ENCODE data around the gene ANKDD1A.

Gene ANKDD1A

DNA sequence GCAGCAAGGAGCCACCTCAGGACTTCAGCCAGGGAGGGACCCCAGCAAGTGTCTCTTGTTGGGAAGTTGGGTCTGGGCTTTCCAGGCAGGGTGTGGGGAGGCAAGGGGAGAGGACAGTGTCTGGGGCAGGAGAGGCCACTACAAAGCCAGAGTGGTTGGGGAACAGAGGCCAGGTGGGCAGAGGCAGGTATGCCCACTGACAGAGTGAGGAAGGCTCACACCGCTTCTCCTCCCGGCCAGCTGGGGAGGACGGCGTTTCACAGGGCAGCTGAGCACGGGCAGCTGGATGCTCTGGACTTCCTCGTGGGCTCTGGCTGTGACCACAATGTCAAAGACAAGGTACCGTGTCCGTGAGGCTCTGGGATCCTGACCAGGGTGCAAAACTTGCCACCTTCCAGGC, 15.0 kb downstream of the ANKDD1A start:
- no peak for DNase-seq

DNA sequence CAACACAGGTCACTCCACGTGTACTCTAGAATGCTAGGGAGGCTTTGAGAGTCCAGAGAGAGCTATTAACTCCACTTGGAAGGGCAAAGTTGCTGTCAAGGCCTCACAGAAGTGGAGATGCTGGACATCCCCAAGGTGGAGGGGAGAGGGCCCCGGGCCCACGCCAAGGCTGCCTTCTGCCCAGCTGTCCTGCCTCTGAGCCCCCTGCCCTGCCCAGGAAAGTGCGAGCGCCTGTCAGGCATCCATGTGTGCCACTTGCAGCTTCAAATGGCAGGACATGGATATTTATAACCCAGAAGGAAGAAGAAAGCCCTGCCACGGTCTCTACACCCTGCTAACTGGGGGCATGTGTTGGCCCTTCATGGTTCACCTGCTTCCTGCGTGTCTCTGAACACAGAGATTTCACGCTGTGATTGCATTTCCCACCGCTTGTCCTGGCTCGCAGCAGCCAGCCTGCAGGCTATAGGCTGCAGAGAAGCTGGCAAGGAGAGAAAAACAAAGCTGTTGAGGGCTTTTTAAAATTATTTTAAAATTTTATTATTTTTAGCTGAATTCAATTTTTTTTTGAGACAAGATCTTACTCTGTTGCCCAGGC, 17.0 kb downstream of the ANKDD1A start:
- no peak for DNase-seq

DNA sequence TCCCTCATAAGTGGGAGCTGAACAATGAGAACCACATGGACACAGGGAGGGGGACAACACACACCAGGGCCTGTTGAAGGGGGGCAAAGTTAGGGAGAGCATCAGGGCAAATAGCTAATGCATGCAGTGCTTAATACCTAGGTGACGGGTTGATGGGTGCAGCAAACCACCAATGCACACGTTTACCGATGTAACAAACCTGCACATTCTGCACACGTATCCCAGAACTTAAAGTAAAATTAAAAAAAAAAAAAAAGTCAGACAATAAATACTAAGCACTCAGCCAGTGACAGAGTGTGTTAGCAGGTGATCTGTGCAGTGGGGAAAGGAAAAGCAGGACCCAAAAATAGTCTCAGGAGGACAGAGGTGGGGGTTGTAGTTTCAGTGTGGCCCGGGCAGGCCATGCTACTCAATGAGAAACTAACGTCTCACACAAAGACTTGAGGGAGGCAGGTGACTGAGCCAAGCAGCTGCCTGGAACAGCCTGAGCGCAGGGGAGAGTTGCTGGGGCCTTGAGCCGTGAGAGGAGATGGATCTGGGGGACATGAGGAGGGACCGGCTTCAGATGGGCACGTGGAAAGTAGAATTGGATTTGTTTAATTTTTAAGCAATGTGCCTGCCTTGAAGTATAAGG, 18.4 kb downstream of the ANKDD1A start:
- DNase-seq: no peak

DNA sequence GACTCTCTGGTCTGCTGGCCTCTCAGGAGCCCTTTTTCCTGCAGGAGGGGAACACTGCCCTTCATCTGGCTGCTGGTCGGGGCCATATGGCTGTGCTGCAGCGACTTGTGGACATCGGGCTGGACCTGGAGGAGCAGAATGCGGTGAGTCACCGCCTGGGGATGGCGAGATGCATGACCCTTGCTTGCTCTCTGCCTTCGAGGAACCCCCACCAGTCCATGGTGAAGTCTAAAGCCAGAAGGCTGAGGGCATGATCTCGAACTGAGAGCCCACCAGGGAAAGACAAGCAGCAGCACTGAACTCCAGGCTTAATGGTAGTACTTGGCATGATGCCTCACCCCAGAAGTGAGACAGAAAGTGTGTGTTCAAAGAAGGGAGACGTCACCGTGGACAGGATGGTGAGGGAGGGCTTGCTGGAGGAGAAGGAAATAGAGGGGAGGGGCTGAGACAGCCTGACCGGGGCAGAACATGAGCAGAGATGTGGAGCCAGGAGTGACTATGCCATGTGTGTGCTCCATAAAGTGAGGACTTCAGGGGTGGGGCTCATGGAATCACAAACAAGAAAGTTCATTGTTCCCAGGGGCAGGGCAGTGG, 19.2 kb downstream of the ANKDD1A start:
- no peak for DNase-seq

DNA sequence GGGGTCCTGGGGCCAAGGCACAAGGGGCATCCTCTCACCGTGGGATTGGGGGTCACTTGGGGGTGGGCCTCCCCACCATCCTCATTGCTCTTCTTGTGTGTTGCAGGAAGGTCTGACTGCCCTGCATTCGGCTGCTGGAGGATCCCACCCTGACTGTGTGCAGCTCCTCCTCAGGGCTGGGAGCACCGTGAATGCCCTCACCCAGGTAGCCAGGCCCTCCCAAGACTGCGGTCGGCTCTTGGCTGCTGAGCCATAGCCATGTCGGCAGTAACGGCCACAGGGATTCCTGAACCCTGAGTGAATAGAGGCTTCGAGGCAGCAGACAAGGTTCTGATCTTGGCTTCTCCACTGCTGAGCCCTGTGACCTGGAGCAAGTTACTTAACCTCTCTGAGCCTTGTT, 19.7 kb downstream of the ANKDD1A start:
- DNase-seq: no peak

DNA sequence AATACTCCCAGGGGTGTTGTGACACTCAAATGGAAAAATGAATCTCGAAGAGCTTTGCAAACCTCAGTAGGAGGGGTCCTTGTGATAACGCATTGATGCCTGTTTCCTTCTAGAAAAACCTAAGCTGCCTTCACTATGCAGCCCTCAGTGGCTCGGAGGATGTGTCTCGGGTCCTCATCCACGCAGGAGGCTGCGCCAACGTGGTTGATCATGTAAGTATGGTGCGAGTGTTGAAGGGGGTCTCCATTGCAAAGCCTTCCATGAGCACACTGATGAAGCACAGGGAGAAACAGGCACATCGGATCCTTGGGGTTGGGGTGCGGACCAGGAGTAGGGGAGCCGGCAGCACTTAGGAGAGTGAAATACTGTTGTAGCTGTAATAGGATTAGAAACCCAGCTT, 22.3 kb downstream of the ANKDD1A start:
- no peak for DNase-seq

DNA sequence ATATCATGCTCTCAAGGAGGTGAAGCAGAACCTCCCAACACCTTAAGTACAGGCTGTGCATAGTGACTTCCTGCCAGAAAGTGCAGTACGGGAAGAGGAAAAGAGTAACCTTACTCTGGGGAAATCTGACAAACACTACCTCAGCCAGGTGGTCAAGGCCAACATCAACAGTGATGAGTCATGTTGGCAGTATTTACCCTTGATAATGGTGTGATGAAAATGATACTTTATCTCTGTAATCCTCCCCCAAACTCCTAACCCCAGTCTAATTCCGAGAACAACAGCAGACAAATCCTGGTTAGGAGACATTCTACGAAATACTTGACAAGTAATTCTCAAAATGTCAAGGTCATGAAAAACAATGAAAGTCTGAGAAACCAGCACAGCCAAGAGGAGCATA, 26.5 kb downstream of the ANKDD1A start:
- no peak for DNase-seq

DNA sequence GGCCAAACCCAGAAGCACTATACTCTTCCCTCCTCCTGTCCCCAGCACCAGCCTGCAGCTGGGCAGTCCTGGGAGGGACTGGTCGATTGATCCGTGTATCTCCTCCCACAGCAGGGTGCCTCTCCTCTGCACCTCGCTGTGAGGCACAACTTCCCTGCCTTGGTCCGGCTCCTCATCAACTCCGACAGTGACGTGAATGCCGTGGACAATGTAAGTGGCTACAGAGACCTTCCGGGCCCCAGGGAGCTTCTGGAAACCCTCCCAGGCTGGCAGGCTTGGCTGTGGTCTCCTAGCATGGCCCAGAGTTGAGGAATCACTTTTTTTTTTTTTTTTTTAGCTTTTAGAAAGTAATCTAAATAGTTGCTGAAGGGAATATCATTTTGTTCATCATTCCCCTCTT, 30.7 kb downstream of the ANKDD1A start:
- DNase-seq: no peak

DNA sequence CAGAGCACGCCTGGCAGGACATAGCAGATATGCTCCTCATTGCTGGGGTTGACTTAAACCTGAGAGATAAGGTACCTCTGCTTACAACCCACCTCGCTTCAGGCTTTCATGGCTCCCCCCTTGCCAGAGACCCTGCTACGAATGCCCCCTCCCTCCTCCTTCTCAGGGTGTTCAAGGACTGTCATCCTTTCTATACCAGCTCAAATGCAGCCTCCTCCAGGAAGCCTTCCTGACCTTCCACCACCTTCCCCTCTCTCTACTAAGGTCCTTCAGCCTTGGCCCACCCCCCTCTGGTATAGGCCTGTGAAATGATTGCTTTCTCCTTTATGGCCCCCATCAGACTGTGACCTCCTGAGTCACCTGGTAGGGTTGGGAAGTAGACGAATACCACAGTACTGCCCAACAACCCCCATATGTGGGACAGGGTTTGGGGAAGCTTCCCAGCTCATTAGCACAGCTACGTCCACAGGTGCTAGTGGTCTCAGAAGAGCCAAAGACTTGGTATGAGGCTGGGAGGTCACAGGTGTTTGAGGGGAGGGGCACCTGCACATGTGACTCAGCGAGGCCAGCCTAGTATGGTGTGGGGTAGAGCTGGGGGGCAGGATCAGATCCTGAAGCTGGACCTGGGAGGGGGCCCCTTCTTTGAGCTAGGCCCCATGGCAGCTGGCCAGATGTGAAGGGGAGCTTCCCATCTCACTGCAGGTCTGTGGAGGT, 32.0 kb downstream of the ANKDD1A start:
- DNase-seq: no peak

DNA sequence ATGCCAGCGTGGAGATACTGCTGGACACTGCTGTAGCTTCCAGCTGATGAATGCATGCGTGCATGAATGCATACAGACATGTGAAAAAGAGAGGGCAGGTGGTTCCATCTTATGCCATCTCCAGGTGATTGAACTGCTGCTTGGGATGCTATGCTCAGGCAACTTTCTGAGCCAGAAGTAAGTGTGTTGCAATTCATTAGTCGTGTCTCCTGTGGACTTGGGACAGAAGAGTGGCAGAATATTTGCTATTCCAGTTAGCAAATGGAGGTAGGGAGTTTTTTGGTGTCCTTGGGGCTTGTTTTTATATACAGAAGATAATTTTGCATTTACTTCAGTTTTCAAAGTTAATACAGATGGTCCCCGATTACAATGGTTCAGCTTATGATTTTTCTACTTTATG, 33.3 kb downstream of the ANKDD1A start:
- DNase-seq: no peak

DNA sequence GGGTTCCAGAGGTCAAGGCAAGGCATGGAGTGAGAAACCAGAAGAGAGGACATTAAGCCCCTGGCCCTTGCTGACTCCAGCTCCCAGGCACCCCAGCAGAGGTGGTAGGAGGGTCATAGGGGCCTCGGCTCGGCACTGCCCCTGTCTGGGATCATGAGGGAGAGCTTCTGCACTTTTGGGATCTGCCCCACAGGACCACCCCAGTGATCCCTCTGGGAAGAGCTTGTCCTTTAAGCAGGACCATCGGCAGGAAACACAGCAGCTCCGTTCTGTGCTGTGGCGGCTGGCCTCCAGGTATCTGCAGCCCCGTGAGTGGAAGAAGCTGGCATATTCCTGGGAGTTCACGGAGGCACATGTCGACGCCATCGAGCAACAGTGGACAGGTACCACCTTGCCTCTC, 35.5 kb downstream of the ANKDD1A start:
- DNase-seq: no peak

DNA sequence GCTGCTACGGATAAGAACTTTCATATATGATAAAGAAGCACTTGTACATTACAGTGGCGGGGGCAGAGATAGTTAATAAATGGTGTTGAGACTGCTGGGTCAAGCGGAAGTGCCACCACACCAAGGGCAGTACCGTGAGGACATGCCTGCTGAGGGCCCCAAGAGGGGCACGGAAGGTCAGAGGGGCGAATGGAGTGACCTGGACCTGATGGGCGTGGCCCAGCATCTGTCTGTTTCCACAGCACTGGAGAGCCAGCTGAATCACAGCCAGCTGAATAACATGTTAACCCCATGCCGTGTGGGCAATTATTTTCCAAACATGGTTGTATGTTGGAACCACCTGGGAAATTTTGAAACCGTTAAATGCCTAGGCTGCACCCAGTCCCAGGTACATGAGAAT, 37.2 kb downstream of the ANKDD1A start:
- no peak for DNase-seq

DNA sequence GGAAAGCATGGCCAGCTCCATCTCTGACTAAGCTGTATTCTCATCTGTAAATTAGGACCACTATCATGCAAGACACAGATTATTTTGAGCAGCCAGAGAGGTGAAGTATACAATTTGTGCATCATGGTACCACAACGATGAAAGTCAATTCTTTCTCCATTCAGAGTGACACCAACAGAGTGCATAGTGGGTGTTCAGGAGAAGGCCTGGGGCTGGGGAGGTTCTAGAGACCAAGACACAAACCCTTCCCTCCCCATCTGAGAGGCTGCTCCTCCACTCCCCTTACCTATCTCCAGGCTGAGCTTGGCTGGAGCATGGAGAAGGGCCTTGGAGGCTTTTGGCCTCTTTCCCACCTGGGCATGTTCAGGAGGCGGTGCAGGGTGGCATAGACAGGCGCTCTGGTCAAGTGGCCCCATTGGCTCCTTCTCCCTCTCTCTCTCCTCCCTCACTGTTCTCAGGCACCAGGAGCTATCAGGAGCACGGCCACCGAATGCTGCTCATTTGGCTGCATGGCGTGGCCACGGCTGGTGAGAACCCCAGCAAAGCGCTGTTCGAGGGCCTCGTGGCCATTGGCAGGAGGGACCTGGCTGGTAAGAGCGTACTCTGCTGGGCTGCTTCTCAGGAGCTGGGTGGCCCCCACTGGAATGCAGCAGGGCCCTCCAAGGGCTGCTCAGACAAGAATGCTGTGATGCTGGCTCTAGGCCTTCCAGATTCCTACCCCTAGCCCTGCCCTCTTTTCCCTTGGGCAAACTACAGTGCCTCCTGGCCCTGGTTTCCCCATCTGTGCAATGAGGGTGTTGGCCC, 37.9 kb downstream of the ANKDD1A start:
- DNase-seq: no peak

DNA sequence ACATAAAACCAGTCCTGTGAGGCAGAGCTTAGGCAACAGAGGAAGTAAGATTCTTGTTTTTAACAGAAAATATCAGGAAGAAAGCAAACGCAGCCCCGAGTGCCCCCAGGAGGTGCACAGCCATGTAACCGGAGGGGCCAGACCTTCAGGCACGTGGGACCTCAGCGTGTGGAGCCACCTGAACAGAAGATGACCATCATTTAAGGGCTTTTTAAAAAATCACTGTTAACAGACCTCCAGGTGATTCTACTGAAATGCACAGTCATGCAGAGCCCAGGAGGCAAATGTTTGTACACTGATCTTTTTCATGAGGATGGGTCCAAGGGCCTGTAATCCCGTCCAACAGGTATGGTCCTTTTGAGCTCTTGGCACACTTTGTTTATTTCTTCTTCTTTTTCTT, 39.2 kb downstream of the ANKDD1A start:
- no peak for DNase-seq

DNA sequence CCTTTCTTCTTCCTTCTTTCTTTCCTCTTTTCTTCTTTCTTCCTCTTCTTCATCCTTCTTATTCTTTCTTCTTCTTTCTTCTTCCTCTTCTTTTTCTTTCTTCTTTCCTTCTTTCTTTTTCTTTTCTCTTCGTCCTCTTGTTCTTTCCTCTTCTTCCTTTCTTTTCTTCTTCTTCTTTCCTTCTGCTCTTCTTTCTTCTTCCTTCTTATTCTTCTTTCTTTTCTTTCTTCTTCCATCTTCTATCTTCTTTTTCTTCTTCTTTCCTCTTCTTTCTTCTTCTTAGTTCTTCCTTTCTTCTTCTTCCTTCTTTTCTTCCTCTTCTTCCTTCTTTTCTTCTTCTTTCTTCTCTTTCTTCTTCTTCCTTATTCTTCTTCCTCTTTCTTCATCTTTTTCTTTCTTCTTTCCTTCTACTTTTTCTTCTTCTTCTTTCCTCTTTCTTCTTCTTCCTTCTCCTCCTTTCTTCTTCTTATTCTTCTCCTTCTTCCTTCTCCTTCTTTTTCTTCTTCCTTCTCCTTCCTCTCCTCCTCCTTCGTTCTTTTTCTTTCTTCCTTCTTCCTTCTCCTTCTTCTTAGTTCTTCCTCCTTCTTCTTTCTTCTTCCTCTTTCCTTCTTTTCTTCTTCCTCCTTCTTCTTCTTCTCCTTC, 40.2 kb downstream of the ANKDD1A start:
- DNase-seq: no peak

DNA sequence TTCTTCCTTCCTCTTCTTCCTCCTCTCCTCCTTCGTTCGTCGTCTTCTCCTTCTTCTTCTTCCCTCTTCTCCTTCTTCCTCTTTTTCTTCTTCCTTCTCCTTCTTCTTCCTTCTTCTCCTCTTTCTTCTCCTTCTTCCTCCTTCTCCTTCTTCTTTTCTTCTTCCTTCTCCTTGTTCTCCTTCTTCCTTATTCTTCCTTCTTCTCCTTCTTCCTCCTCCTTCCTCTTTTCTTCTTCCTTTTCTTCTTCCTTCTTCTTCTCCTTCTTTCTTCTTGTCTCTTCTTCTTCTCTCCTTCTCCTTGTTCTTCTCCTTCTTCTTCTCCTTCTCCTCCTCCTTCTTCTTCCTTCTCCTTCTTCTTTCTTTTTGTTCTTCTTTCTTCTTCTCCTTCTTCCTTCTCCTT, 42.7 kb downstream of the ANKDD1A start:
- DNase-seq: no peak

DNA sequence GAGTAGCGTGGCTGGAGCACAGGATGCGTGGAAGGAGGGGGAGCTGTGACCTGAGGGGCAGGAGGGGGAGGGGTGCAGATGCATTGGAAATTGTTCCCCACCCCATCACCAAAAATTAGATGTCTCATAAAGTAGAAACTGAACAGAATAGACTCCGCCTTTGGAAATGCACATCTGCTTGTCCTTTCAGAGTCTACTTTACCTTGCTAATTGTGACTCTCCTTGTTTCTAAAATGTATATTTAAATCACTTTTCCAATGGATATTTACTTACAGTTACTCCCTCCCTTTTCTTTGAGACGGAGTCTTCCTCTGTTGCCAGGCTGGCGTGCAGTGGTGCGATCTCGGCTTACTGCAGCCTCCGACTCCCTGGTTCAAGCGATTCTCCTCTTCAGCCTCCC, 47.4 kb downstream of the ANKDD1A start:
- no peak for DNase-seq

DNA sequence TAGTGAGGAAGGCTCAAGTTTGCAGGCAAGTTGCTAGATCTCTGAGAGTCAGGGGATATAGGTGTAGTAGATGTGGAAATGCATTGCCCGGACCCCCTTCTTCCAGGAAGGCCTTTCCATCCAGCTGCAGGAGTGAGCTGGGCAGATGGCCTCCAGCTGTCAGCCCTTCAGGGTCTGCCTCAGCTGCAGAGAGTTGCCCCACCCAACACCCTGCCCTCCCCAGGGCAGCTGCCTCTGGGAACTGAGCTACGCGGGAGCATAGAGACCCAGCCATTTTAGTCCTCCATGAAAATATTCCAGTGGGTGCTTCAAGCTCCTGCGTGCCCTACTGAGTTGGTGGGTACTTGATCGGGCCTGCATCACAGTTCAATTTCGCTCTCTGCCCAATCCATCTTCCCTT, 48.5 kb downstream of the ANKDD1A start:
- DNase-seq: no peak

DNA sequence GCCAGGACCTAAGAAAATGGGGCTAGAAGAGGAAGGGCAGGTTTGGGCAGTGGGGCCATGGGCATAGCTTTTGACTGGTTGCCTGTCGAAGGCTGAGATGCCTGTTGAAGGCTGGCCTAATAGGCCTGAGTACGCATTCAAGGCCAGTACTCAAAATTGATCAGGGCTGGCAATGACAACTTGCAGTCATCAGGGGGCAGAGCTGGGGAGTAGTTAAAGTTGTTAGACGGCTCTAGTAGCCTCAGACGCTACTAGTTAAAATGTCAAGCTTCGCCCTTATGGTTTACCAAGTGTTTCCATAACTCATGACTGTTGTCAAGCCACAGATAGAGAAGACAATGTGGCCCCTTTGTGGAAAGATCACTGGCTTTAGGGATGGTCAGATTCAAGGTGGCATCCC, 49.3 kb downstream of the ANKDD1A start:
- DNase-seq: no peak

DNA sequence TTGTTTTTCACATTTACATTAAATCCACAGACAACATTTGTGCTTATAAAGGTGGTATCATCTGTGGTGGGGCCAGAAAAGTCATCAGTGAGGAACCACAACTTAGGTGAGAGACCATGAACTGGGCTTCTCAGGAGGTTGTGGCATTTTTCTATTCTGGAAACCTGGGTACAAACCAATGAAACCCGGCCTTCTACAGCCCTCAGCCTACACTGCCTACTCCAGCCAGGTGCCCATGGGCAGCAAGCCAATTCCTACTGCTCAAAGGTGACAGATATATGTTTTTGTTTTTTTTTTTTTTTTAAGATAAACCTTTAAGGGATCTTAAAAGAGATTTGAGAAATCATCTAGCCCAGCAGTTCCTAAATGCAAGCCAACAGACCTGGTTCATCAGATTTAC, 57.7 kb downstream of the ANKDD1A start:
- no peak for DNase-seq

DNA sequence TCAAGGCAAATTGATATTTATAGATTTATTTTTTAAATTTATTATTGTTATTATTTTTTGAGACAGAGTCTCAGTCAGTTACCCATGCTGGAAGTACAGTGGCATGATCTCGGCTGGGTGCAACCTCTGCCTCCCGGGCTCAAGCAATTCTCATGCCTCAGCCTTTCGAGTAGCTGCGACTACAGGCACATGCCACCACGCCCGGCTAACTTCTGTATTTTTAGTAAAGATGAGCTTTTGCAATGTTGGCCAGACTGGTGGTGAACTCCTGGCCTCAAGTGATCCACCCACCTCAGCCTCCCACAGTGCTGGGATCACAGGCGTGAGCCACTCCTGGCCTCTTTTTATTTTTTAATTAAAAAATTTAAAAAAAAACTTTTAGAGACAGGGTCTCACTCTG, 59.0 kb downstream of the ANKDD1A start:
- DNase-seq: no peak

DNA sequence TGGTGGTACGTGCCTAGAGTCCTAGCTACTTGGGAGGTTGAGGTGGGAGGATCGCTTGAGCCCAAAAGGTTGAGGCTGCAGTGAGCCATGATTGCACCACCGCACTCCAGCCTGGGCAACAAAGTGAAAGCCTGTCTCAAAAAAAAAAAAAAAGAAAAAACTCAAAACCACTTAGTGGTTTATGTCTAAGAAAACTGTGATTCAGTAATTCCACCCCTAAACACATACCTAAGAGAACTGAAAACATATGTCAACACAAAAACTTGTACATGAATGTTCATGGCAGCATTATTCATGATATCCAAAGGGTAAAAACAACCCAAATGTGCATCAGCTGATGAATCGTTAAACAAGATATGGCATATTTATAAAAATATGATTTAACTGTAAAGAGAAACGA, 63.7 kb downstream of the ANKDD1A start:
- no peak for DNase-seq

DNA sequence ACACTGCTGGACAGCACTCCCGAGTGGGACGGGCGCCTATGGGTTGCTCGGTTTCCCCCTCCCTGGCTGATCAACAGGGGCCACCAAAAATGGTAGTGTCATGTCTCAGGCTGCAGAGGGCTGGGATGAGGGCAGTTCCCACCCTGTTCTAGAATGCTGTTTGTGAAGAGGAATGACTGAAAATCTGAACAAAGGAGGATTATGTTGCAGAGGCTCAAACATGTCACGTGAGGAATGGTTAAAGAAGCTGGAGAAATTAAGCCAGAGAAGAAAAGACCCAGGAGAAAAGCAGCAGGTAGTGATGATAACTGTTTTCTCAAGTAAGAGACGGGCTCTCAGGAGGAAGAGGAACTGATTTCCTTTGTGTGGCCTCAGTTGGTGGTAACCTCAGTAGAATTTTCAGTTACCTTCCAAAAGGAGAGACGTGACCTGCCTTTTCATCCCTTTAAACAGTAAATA, 67.6 kb downstream of the ANKDD1A start:
- no peak for DNase-seq

Data from cortex of kidney (tissue), 1 donor.